ENCODE results near the gene GIPC1.
"Not testable (repeated sequence)": the region's sequence is repeated elsewhere in the genome, so short reads cannot be mapped to it uniquely, and the experiment has no call there.

- TF ChIP-seq CTCF, POLR2A (IDR thresholded peaks at IDR 0.05): not testable (repeated sequence)
Observed at GRCh38 chr19:14462401-14462800, 33.5 kb downstream of the GIPC1 start.

Data from esophagus squamous epithelium (tissue), 4 donors.